ENCODE measurements around the gene ZNF804A. TPM values are rescaled to one million over a fixed set of nuclear protein-coding genes. Genes with fewer than 3 reads are reported as not detected.
"Not testable (repeated sequence)": the region's sequence is repeated elsewhere in the genome, so short reads cannot be mapped to it uniquely, and the experiment has no call there.

Gene ZNF804A
- total RNA-seq, 1 experiment from 2014 or later, result 19.2 TPM

- Histone ChIP-seq H3K27ac (no peak overlapping the region), H3K27me3 (no peaks in the 10 kb centered on the region), H3K4me3 (no peak overlapping the region), H3K4me1 (no peaks in the 10 kb centered on the region), H3K36me3 (no peaks in the 10 kb centered on the region), H3K9me3 (replicated peaks) (peaks cover 10% of the 10 kb centered on the region)
- no peak for DNase-seq
Observed at GRCh38 chr2:184860744-184861143, 262.4 kb downstream of the ZNF804A start.

DNA sequence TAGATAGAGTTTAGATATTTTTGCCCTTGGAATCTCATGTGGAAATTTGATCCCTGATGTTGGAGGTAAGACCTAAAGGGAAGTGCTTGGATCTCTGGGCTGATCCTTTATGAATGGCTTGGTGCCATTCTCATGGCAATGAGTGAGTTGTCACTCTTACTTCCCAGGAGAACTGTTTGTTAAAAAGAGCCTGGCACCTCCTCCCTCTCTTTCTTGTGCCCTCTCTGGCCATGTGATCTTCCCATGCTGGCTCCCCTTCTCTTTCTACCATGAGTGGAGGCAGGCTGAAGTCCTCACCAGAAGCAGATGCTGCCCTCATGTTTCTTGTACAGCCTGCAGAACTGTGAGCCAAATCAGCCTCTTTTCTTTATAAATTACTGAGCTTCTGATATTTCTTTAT lies 276.9 kb downstream of the ZNF804A start:
- H3K9me3 ChIP-seq (replicated peaks), result no peaks in the 10 kb centered on the region
- H3K27me3 ChIP-seq, result no peaks in the 10 kb centered on the region
- H3K4me3 ChIP-seq, result no peak overlapping the region
- no peak overlapping the region for H3K27ac ChIP-seq
- no peaks in the 10 kb centered on the region for H3K4me1 ChIP-seq
- DNase-seq, result no peak
- peaks cover 2% of the 10 kb centered on the region; the same call in 1 of the 2 replicates for H3K36me3 ChIP-seq

GRCh38 chr2:184875911-184876310 lies 277.6 kb downstream of the ZNF804A start:
- Histone ChIP-seq H3K4me1 (no peaks in the 10 kb centered on the region), H3K9me3 (replicated peaks) (no peaks in the 10 kb centered on the region), H3K36me3 (peaks cover 5% of the 10 kb centered on the region; the same call in 1 of the 2 replicates), H3K27me3 (no peaks in the 10 kb centered on the region), H3K27ac (no peak overlapping the region), H3K4me3 (no peak overlapping the region)
- no peak for DNase-seq

GRCh38 chr2:184877909-184878308 lies 279.6 kb downstream of the ZNF804A start:
- H3K4me3 ChIP-seq, result no peak overlapping the region
- DNase-seq, result no peak
- 0 out of 2 replicates have a peak, but pooled peaks cover 4% of the 10 kb centered on the region for H3K9me3 ChIP-seq (replicated peaks)
- H3K4me1 ChIP-seq, result no peaks in the 10 kb centered on the region
- peaks cover 5% of the 10 kb centered on the region; the same call in 1 of the 2 replicates for H3K36me3 ChIP-seq
- no peaks in the 10 kb centered on the region for H3K27me3 ChIP-seq
- H3K27ac ChIP-seq, result no peak overlapping the region

DNA sequence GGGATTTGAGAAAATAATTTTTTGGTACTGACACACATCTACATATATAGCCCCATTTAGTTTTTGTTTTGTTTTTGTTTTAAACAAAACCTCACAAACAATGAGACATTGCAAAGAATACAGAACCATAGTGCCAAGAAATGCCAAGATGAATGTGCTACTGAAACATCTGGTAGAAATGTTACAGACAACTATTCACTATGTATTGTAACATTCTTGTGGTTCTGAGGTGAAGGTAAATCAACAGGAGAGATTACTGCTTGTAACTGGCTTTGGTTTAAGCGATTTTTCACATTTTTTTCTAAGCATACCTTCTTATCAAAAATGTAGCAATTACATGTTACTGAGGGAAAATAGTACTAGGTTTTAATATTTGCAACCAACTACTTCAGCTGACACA lies 281.3 kb downstream of the ZNF804A start:
- Histone ChIP-seq H3K4me3 (no peak overlapping the region), H3K9me3 (replicated peaks) (0 out of 2 replicates have a peak, but pooled peaks cover 4% of the 10 kb centered on the region), H3K4me1 (no peaks in the 10 kb centered on the region), H3K27me3 (no peaks in the 10 kb centered on the region), H3K27ac (no peak overlapping the region), H3K36me3 (peaks cover 5% of the 10 kb centered on the region; the same call in 1 of the 2 replicates)
- DNase-seq, result no peak

GRCh38 chr2:184886585-184886984 lies 288.3 kb downstream of the ZNF804A start:
- H3K27me3 ChIP-seq; H3K4me3 ChIP-seq; DNase-seq; H3K9me3 ChIP-seq (replicated peaks); H3K36me3 ChIP-seq; H3K4me1 ChIP-seq; H3K27ac ChIP-seq: not testable (repeated sequence)

DNA sequence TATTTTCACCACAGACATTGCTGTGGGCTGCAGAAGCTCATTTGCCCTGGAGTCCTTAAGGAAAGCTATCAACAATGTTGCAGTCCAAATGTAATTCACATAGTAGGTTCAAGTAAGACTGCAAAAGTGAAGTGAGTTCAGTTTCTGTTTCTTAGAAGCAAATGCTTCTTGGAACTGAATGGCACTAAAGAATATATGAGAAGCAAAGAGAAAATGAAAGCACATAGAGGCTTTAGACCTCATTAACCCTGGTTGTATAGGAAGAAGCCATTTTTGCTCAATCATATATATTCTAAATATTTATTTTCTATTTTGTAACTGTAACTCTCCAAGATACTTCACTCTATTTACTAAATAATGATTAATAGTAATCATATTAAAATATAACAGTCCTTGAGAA lies 292.0 kb downstream of the ZNF804A start:
- H3K9me3 ChIP-seq (replicated peaks), result peaks cover 6% of the 10 kb centered on the region; the same call in 1 of the 2 replicates
- DNase-seq, result no peak
- no peaks in the 10 kb centered on the region for H3K36me3 ChIP-seq
- H3K4me3 ChIP-seq, result no peak overlapping the region
- H3K4me1 ChIP-seq, result no peaks in the 10 kb centered on the region; the same call in 1 of the 2 replicates
- no peak overlapping the region for H3K27ac ChIP-seq
- H3K27me3 ChIP-seq, result no peaks in the 10 kb centered on the region

- Histone ChIP-seq H3K36me3 (no peaks in the 10 kb centered on the region), H3K9me3 (replicated peaks) (no peaks in the 10 kb centered on the region), H3K27me3 (no peaks in the 10 kb centered on the region), H3K4me1 (no peaks in the 10 kb centered on the region), H3K27ac (no peak overlapping the region), H3K4me3 (no peak overlapping the region)
- DNase-seq, result no peak
Observed at GRCh38 chr2:184904991-184905390, 306.7 kb downstream of the ZNF804A start.

GRCh38 chr2:184906160-184906559 lies 307.8 kb downstream of the ZNF804A start:
- H3K27me3 ChIP-seq, result no peaks in the 10 kb centered on the region
- 0 out of 2 replicates have a peak, but pooled peaks cover 4% of the 10 kb centered on the region for H3K9me3 ChIP-seq (replicated peaks)
- H3K4me3 ChIP-seq, result no peak overlapping the region
- no peaks in the 10 kb centered on the region for H3K36me3 ChIP-seq
- H3K27ac ChIP-seq, result no peak overlapping the region
- H3K4me1 ChIP-seq, result no peaks in the 10 kb centered on the region
- DNase-seq, result no peak

- Histone ChIP-seq H3K27me3 (no peaks in the 10 kb centered on the region), H3K27ac (no peak overlapping the region), H3K4me3 (no peak overlapping the region), H3K4me1 (no peaks in the 10 kb centered on the region), H3K9me3 (replicated peaks) (0 out of 2 replicates have a peak, but pooled peaks cover 4% of the 10 kb centered on the region), H3K36me3 (no peaks in the 10 kb centered on the region)
- DNase-seq, result no peak
Observed at GRCh38 chr2:184906709-184907108, 308.4 kb downstream of the ZNF804A start.

DNA sequence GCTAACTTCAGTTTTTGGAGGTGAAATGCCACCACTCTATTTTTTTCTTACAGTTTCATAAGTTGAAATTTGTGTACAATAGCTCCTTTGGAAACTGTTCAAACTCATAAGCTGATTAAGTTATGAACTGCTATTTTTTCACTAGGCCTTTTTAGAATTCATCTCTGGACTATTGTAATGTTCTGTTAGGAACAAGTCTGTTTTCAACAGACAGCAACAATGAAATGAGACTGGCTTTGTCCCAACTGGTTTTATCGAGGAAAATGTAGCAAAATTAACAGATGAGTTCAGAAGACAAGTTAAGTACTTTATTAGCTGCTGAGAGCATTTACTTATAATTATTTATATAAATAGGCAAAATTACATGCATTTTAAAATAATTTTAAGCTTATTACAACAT lies 310.6 kb downstream of the ZNF804A start:
- Histone ChIP-seq H3K27me3 (no peaks in the 10 kb centered on the region), H3K27ac (no peak overlapping the region), H3K4me3 (no peak overlapping the region), H3K4me1 (no peaks in the 10 kb centered on the region), H3K36me3 (no peaks in the 10 kb centered on the region), H3K9me3 (replicated peaks) (0 out of 2 replicates have a peak, but pooled peaks cover 11% of the 10 kb centered on the region)
- no peak for DNase-seq

- Histone ChIP-seq H3K27ac (no peak overlapping the region), H3K4me1 (no peaks in the 10 kb centered on the region), H3K27me3 (no peaks in the 10 kb centered on the region), H3K4me3 (no peak overlapping the region), H3K36me3 (peaks cover 4% of the 10 kb centered on the region; the same call in 1 of the 2 replicates), H3K9me3 (replicated peaks) (peaks cover 3% of the 10 kb centered on the region; the same call in 1 of the 2 replicates)
- no peak for DNase-seq
Observed at GRCh38 chr2:184920451-184920965, 322.2 kb downstream of the ZNF804A start.

DNA sequence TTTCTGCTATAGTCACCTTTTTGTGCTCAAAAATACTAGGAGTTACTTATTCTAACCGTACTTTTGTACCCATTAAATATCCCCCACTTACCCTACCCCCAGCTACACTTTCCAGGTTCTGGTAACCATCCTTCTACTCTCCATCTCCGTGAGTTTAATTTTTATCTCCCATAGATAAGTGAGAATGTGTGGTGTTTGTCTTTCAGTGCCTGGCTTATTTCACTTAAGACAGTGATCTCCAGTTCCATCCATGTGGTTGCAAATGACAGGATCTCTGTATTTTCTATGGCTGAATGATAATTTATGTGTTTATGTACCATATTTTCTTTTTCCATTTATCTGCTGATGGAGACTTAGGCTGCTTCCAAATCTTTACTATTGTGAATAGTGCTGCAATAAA lies 323.3 kb downstream of the ZNF804A start:
- H3K36me3 ChIP-seq, result peaks cover 4% of the 10 kb centered on the region; the same call in 1 of the 2 replicates
- no peak for DNase-seq
- no peaks in the 10 kb centered on the region for H3K27me3 ChIP-seq
- H3K9me3 ChIP-seq (replicated peaks), result peaks cover 3% of the 10 kb centered on the region; the same call in 1 of the 2 replicates
- H3K4me1 ChIP-seq, result no peaks in the 10 kb centered on the region
- H3K4me3 ChIP-seq, result no peak overlapping the region
- no peak overlapping the region for H3K27ac ChIP-seq

DNA sequence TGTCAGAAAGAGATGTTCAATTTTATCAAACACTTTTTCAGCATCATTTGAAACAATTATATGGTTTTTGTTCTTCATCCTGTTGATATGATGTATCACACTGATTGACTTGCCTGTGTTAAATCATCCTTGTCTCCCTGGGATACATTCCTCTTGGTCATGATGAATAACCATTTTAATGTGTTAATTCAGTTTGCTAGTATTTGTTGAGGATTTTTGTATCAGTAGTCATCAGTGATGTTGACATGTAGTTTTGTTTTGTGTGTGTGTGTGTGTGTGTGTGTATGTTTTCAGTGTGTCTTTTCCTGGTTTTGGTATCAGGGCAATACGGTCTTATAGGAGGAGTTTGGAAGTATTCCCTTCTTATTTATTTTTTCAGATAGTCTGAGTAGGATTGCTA lies 325.4 kb downstream of the ZNF804A start:
- no peaks in the 10 kb centered on the region for H3K4me1 ChIP-seq
- DNase-seq, result no peak
- no peak overlapping the region for H3K27ac ChIP-seq
- peaks cover 1% of the 10 kb centered on the region; the same call in 1 of the 2 replicates for H3K36me3 ChIP-seq
- no peak overlapping the region for H3K4me3 ChIP-seq
- peaks cover 3% of the 10 kb centered on the region; the same call in 1 of the 2 replicates for H3K9me3 ChIP-seq (replicated peaks)
- H3K27me3 ChIP-seq, result no peaks in the 10 kb centered on the region

- Histone ChIP-seq H3K27ac (no peak overlapping the region), H3K27me3 (no peaks in the 10 kb centered on the region), H3K4me1 (no peaks in the 10 kb centered on the region), H3K9me3 (replicated peaks) (peaks cover 3% of the 10 kb centered on the region; the same call in 1 of the 2 replicates), H3K4me3 (no peak overlapping the region), H3K36me3 (peaks cover 2% of the 10 kb centered on the region; the same call in 1 of the 2 replicates)
- DNase-seq, result peak; percentile 17 to 53
Observed at GRCh38 chr2:184927040-184927439, 328.7 kb downstream of the ZNF804A start.

- Histone ChIP-seq H3K9me3 (replicated peaks) (no peaks in the 10 kb centered on the region), H3K4me1 (peaks cover 27% of the 10 kb centered on the region), H3K27me3 (no peaks in the 10 kb centered on the region), H3K36me3 (peaks cover 42% of the 10 kb centered on the region), H3K27ac (peak overlapping the region; percentile 89), H3K4me3 (no peak overlapping the region; the same call in 1 of the 2 replicates)
- DNase-seq, result no peak
Observed at GRCh38 chr2:184936761-184937160, 338.4 kb downstream of the ZNF804A start.
